HEK293 (cell line): ENCODE data around the gene ANTKMT.

Experiments used
- CTCF ChIA-PET: fragments of 350-600 bp; formaldehyde crosslinking; extraction: SDS; loops from one replicate; lab custom pipeline; 2021; ENCODE audit warnings: antibody characterized with exemption; lab: Yijun Ruan, JAX
- POLR2A ChIA-PET: fragments of 300-600 bp; formaldehyde crosslinking; extraction: SDS; loops from one replicate; lab custom pipeline; 2020; ENCODE audit warnings: antibody characterized with exemption, inconsistent platforms; lab: Yijun Ruan, JAX
- H3K27ac ChIP-seq: fragments of 200-500 bp; sonication (Bioruptor generic); 2 replicates; pipeline ENCODE4 v1.5.1; 2014; ENCODE audit warnings: low read depth, low read length, control low read depth, inconsistent platforms; ENCODE audit errors: extremely low read depth
- H3K36me3 ChIP-seq, 2 experiments: fragments of 200-500 bp in 1 of 2; sonication (Bioruptor generic) in 1 of 2; 1 replicate in 1 of 2; 2 replicates in 1 of 2; pipeline ENCODE4 v1.5.1; 2014 to 2017; ENCODE audit warnings: inconsistent platforms in 2 of 2, low read length in 2 of 2; ENCODE audit not compliant: control insufficient read depth in 2 of 2, insufficient read depth in 1 of 2
- H3K4me1 ChIP-seq: fragments of 200-500 bp; sonication (Bioruptor generic); 2 replicates; pipeline ENCODE4 v1.5.1; 2014; ENCODE audit warnings: mild to moderate bottlenecking, low read length, inconsistent platforms; ENCODE audit not compliant: control insufficient read depth, insufficient read depth
- H3K4me3 ChIP-seq: 2 replicates; pipeline ENCODE4 v1.5.1; 2011; ENCODE audit warnings: low read depth, mild to moderate bottlenecking, control low read depth, low read length, moderate library complexity
- H3K9me3 ChIP-seq: fragments of 200-500 bp; sonication (Bioruptor generic); 2 replicates; pipeline ENCODE4 v1.5.1; 2014; ENCODE audit warnings: low read depth, low read length, inconsistent platforms; ENCODE audit not compliant: control insufficient read depth, insufficient read depth
- CTCF ChIP-seq: fragments of 450-650 bp; formaldehyde crosslinking; IDR thresholded peaks from 2 replicates; pipeline ENCODE4 v1.5.1; 2016; ENCODE audit warnings: missing biosample characterization, missing genetic modification characterization
- GLIS1 ChIP-seq: fragments of 450-650 bp; formaldehyde crosslinking; IDR thresholded peaks from 2 replicates; pipeline ENCODE4 v1.5.1; 2016; ENCODE audit warnings: missing biosample characterization, missing genetic modification characterization
- GLIS2 ChIP-seq: fragments of 450-650 bp; formaldehyde crosslinking; IDR thresholded peaks from 2 replicates; pipeline ENCODE4 v1.5.1; 2016; ENCODE audit warnings: missing biosample characterization, missing genetic modification characterization
- REST ChIP-seq: fragments of 450-650 bp; formaldehyde crosslinking; IDR thresholded peaks from 2 replicates; pipeline ENCODE4 v1.5.1; 2016; ENCODE audit warnings: missing biosample characterization, missing genetic modification characterization
- SCRT2 ChIP-seq: fragments of 450-650 bp; formaldehyde crosslinking; IDR thresholded peaks from 2 replicates; pipeline ENCODE4 v1.5.1; 2016; ENCODE audit warnings: missing biosample characterization, missing genetic modification characterization
- SP2 ChIP-seq: fragments of 450-650 bp; formaldehyde crosslinking; IDR thresholded peaks from 2 replicates; pipeline ENCODE4 v1.5.1; 2016; ENCODE audit warnings: missing biosample characterization, missing genetic modification characterization
- SP3 ChIP-seq: fragments of 450-650 bp; formaldehyde crosslinking; IDR thresholded peaks from 2 replicates; pipeline ENCODE4 v1.5.1; 2016; ENCODE audit warnings: missing biosample characterization, missing genetic modification characterization
- ZBTB26 ChIP-seq: fragments of 450-650 bp; formaldehyde crosslinking; optimal IDR thresholded peaks from 2 replicates; pipeline ENCODE3; 2016; ENCODE audit warnings: missing biosample characterization, mild to moderate bottlenecking, missing genetic modification characterization
- ZBTB8A ChIP-seq: fragments of 450-650 bp; formaldehyde crosslinking; IDR thresholded peaks from 2 replicates; pipeline ENCODE4 v1.5.1; 2016; ENCODE audit warnings: missing biosample characterization, missing genetic modification characterization
- ZFHX2 ChIP-seq: fragments of 450-650 bp; formaldehyde crosslinking; conservative IDR thresholded peaks from 2 replicates; pipeline ENCODE4 v1.5.1; 2016; ENCODE audit warnings: missing biosample characterization, missing genetic modification characterization
- ZIC2 ChIP-seq: fragments of 450-650 bp; formaldehyde crosslinking; IDR thresholded peaks from 2 replicates; pipeline ENCODE4 v1.5.1; 2016; ENCODE audit warnings: missing biosample characterization, missing genetic modification characterization
- ZNF2 ChIP-seq: fragments of 450-650 bp; formaldehyde crosslinking; IDR thresholded peaks from 2 replicates; pipeline ENCODE4 v1.5.1; 2016; ENCODE audit warnings: missing biosample characterization, missing genetic modification characterization
- ZNF211 ChIP-seq: fragments of 450-650 bp; formaldehyde crosslinking; IDR thresholded peaks from 2 replicates; pipeline ENCODE4 v1.5.1; 2016; ENCODE audit warnings: low read depth, missing biosample characterization, missing genetic modification characterization
- ZNF311 ChIP-seq: fragments of 450-650 bp; formaldehyde crosslinking; IDR thresholded peaks from 2 replicates; pipeline ENCODE4 v1.5.1; 2017; ENCODE audit warnings: missing biosample characterization, missing genetic modification characterization, borderline replicate concordance
- ZNF335 ChIP-seq: fragments of 450-650 bp; formaldehyde crosslinking; conservative IDR thresholded peaks from 2 replicates; pipeline ENCODE4 v1.5.1; 2016; ENCODE audit warnings: missing biosample characterization, missing genetic modification characterization
- ZNF518A ChIP-seq: fragments of 450-650 bp; formaldehyde crosslinking; conservative IDR thresholded peaks from 2 replicates; pipeline ENCODE4 v1.5.1; 2016; ENCODE audit warnings: low read depth, missing biosample characterization, missing genetic modification characterization
- ZNF529 ChIP-seq: fragments of 450-650 bp; formaldehyde crosslinking; IDR thresholded peaks from 2 replicates; pipeline ENCODE4 v1.5.1; 2017; ENCODE audit warnings: missing genetic modification characterization, missing biosample characterization; ENCODE audit not compliant: insufficient replicate concordance
- ZNF530 ChIP-seq: fragments of 450-650 bp; formaldehyde crosslinking; IDR thresholded peaks from 2 replicates; pipeline ENCODE4 v1.5.1; 2016; ENCODE audit warnings: low read depth, missing biosample characterization, missing genetic modification characterization
- ZNF555 ChIP-seq: fragments of 450-650 bp; formaldehyde crosslinking; conservative IDR thresholded peaks from 2 replicates; pipeline ENCODE4 v1.5.1; 2017; ENCODE audit warnings: missing biosample characterization, mild to moderate bottlenecking, missing genetic modification characterization, inconsistent platforms
- ZNF629 ChIP-seq: fragments of 450-650 bp; formaldehyde crosslinking; IDR thresholded peaks from 2 replicates; pipeline ENCODE4 v1.5.1; 2017; ENCODE audit warnings: missing biosample characterization, missing genetic modification characterization
- ZNF76 ChIP-seq: fragments of 450-650 bp; formaldehyde crosslinking; IDR thresholded peaks from 2 replicates; pipeline ENCODE4; 2016; ENCODE audit warnings: low read depth, missing biosample characterization, missing genetic modification characterization, borderline replicate concordance
- TF ChIP-seq, protein P1 (sequence below): fragments of 450-650 bp; formaldehyde crosslinking; IDR thresholded peaks from 2 replicates; pipeline ENCODE4 v1.5.1; 2016; ENCODE audit warnings: missing biosample characterization, missing genetic modification characterization

The ANTKMT gene

DNA sequence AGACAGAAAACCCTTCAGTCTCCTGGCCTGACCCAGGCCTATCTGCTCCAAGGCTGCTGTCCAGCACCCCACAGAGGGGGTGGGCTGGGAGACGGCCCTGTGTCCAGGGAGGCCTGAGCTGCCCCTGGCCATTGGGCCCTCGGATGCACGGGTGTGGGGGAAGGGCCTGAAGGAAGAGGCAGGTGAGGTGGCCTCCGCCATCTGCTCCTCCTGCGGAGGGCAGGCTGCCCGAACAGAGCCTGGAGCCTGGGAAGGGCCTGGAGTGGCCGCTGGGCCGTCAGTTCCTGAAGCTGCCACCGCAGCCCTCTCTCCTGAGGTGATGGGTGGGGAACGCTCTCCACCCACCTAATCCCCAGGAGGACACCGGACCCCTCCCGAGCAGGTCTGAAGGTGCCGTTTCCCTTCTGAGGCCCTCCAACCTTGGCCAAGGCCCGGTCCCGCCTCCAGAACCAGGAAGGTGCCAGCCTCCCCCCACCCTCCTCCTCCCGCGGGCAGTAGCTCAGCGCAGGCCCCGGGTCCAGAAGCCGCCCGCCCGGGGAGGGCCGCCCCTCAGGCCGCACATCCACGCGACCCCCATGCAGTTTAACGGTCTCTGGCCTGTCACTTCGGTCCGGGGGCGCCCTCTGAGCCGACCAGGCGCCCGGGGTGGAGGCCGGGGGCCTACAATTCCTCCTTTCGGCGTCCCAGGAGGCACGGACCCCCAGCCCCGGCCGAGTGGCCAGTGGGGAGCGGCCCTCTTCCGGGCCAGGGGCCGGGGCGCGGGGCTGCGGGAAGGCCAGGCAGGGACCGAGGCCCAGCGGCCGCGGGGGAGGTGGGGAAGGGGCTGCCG, 16.2 kb upstream of the ANTKMT start:
- Histone ChIP-seq H3K36me3 (no peaks in the 10 kb centered on the region), H3K4me3 (no peak overlapping the region), H3K9me3 (no peaks in the 10 kb centered on the region), H3K4me1 (peaks cover under 1% of the 10 kb centered on the region; the same call in 1 of the 2 replicates), H3K27ac (no peak overlapping the region)
- ChIA-PET POLR2A (no interaction called here), CTCF (interaction anchor here (0.8 to 1.0 kb wide), 2 partner anchors 19 to 142 kb away, joined by 3 to 4 read pairs; no protein-coding TSS in a partner anchor)
- TF ChIP-seq ZNF555 (tag by site-specific recombination) (no peak), CTCF (no peak), ZBTB26 (peak; percentile 22), ZBTB8A (tag by site-specific recombination) (no peak), SP2 (tag by site-specific recombination) (peak; percentile 40), ZNF629 (no peak), ZNF335 (peak; percentile 60), ZIC2 (peak; percentile 37; the same call in 1 of the 2 replicates), REST (tag by site-specific recombination) (peak; percentile 94), ZNF311 (tag by site-specific recombination) (no peak), SCRT2 (no peak), ZFHX2 (tag by site-specific recombination) (0 out of 2 replicates have a peak, but pooled peaks have one; percentile 20), ZNF2 (no peak), ZNF529 (tag by site-specific recombination) (no peak), GLIS1 (tag by site-specific recombination) (no peak), GLIS2 (tag by site-specific recombination) (peak; percentile 43), ZNF518A (tag by site-specific recombination) (no peak), SP3 (tag by site-specific recombination) (0 out of 2 replicates have a peak, but pooled peaks have one; percentile 12), ZNF530 (no peak), ZNF211 (tag by site-specific recombination) (no peak), ZNF76 (tag by site-specific recombination) (no peak)
- TF ChIP-seq, protein P1, sequence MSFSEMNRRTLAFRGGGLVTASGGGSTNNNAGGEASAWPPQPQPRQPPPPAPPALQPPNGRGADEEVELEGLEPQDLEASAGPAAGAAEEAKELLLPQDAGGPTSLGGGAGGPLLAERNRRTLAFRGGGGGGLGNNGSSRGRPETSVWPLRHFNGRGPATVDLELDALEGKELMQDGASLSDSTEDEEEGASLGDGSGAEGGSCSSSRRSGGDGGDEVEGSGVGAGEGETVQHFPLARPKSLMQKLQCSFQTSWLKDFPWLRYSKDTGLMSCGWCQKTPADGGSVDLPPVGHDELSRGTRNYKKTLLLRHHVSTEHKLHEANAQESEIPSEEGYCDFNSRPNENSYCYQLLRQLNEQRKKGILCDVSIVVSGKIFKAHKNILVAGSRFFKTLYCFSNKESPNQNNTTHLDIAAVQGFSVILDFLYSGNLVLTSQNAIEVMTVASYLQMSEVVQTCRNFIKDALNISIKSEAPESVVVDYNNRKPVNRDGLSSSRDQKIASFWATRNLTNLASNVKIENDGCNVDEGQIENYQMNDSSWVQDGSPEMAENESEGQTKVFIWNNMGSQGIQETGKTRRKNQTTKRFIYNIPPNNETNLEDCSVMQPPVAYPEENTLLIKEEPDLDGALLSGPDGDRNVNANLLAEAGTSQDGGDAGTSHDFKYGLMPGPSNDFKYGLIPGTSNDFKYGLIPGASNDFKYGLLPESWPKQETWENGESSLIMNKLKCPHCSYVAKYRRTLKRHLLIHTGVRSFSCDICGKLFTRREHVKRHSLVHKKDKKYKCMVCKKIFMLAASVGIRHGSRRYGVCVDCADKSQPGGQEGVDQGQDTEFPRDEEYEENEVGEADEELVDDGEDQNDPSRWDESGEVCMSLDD (tag by site-specific recombination) = no peak
